Measurements from ENCODE around the gene TXNDC15.
"Not testable (repeated sequence)": the region's sequence is repeated elsewhere in the genome, so short reads cannot be mapped to it uniquely, and the experiment has no call there.

The TXNDC15 gene

DNA sequence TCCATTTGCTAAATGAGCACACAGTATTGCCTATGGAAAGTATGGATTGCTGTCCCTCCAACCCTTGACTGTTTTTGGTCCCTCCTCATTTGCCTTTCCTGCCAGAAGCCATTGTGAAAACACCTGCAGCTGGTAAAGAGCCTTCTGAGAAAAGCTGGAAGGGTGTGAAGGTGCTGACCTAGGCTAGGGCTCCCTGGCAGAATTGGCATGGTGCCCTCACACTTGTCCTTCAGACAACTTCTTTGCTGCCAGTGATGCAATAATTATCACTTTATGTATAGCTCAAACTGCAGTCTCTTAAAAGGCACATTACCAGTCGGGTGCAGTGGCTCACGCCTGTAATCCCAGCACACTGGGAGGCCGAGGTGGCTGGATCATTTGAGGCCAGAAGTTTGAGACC, 4.2 kb downstream of the TXNDC15 start:
- no peak for TF ChIP-seq EZH2phosphoT487 (IDR thresholded peaks at IDR 0.05; ENCODE audit: low read depth)
- TF ChIP-seq, protein P1, sequence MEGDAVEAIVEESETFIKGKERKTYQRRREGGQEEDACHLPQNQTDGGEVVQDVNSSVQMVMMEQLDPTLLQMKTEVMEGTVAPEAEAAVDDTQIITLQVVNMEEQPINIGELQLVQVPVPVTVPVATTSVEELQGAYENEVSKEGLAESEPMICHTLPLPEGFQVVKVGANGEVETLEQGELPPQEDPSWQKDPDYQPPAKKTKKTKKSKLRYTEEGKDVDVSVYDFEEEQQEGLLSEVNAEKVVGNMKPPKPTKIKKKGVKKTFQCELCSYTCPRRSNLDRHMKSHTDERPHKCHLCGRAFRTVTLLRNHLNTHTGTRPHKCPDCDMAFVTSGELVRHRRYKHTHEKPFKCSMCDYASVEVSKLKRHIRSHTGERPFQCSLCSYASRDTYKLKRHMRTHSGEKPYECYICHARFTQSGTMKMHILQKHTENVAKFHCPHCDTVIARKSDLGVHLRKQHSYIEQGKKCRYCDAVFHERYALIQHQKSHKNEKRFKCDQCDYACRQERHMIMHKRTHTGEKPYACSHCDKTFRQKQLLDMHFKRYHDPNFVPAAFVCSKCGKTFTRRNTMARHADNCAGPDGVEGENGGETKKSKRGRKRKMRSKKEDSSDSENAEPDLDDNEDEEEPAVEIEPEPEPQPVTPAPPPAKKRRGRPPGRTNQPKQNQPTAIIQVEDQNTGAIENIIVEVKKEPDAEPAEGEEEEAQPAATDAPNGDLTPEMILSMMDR (IDR thresholded peaks at IDR 0.05; ENCODE audit: low read depth, low read length): no peak
- Histone ChIP-seq H3K4me3 (ENCODE audit: low read length) (no peak overlapping the region), H4K20me1 (ENCODE audit: insufficient read depth, low read length) (no peaks in the 10 kb centered on the region), H3K27ac (ENCODE audit: low read length) (no peak overlapping the region), H3K79me2 (ENCODE audit: low read length) (peaks cover 57% of the 10 kb centered on the region), H3K9ac (ENCODE audit: low read length) (no peak overlapping the region), H3K27me3 (ENCODE audit: low read depth, low read length) (no peaks in the 10 kb centered on the region), H3K4me2 (ENCODE audit: low read length) (no peak overlapping the region), H2AFZ (ENCODE audit: low read depth, low read length) (no peak overlapping the region), H3K4me1 (ENCODE audit: low read length) (peaks cover 4% of the 10 kb centered on the region), H3K9me3 (ENCODE audit: insufficient read depth, low read length) (no peaks in the 10 kb centered on the region), H3K36me3 (replicated peaks; ENCODE audit: low read depth, low read length) (peaks cover 3% of the 10 kb centered on the region)

- H3K4me1 ChIP-seq (ENCODE audit: low read length): no peaks in the 10 kb centered on the region
- no peak overlapping the region for H3K4me3 ChIP-seq (ENCODE audit: low read length)
- no peak overlapping the region for H3K27ac ChIP-seq (ENCODE audit: low read length)
- H4K20me1 ChIP-seq (ENCODE audit: insufficient read depth, low read length): no peaks in the 10 kb centered on the region
- no peak overlapping the region for H3K4me2 ChIP-seq (ENCODE audit: low read length)
- peaks cover 3% of the 10 kb centered on the region for H3K36me3 ChIP-seq (replicated peaks; ENCODE audit: low read depth, low read length)
- no peaks in the 10 kb centered on the region for H3K9me3 ChIP-seq (ENCODE audit: insufficient read depth, low read length)
- H3K27me3 ChIP-seq (ENCODE audit: low read depth, low read length): no peaks in the 10 kb centered on the region
- TF ChIP-seq, protein P1 (IDR thresholded peaks at IDR 0.05; ENCODE audit: low read depth, low read length): no peak
- no peak for TF ChIP-seq EZH2phosphoT487 (IDR thresholded peaks at IDR 0.05; ENCODE audit: low read depth)
- no peak overlapping the region for H3K9ac ChIP-seq (ENCODE audit: low read length)
- H2AFZ ChIP-seq (ENCODE audit: low read depth, low read length): no peak overlapping the region
- peaks cover 54% of the 10 kb centered on the region for H3K79me2 ChIP-seq (ENCODE audit: low read length)
Measured at GRCh38 chr5:134879456-134879855, 5.3 kb downstream of the TXNDC15 start.

GRCh38 chr5:134880937-134881336, 6.8 kb downstream of the TXNDC15 start:
- H4K20me1 ChIP-seq (ENCODE audit: insufficient read depth, low read length); H3K27me3 ChIP-seq (ENCODE audit: low read depth, low read length); H3K4me2 ChIP-seq (ENCODE audit: low read length); H3K9me3 ChIP-seq (ENCODE audit: insufficient read depth, low read length); H3K36me3 ChIP-seq (replicated peaks; ENCODE audit: low read depth, low read length); H3K27ac ChIP-seq (ENCODE audit: low read length); H2AFZ ChIP-seq (ENCODE audit: low read depth, low read length); H3K4me1 ChIP-seq (ENCODE audit: low read length); H3K4me3 ChIP-seq (ENCODE audit: low read length); H3K9ac ChIP-seq (ENCODE audit: low read length): not testable (repeated sequence)
- H3K79me2 ChIP-seq (ENCODE audit: low read length): peaks cover 50% of the 10 kb centered on the region

GRCh38 chr5:134881711-134882110, 7.5 kb downstream of the TXNDC15 start:
- not testable (repeated sequence) for H3K4me3 ChIP-seq (ENCODE audit: low read length); H4K20me1 ChIP-seq (ENCODE audit: insufficient read depth, low read length); H2AFZ ChIP-seq (ENCODE audit: low read depth, low read length); H3K4me2 ChIP-seq (ENCODE audit: low read length); H3K4me1 ChIP-seq (ENCODE audit: low read length); H3K9me3 ChIP-seq (ENCODE audit: insufficient read depth, low read length); H3K27me3 ChIP-seq (ENCODE audit: low read depth, low read length); H3K9ac ChIP-seq (ENCODE audit: low read length); H3K27ac ChIP-seq (ENCODE audit: low read length); H3K36me3 ChIP-seq (replicated peaks; ENCODE audit: low read depth, low read length)
- H3K79me2 ChIP-seq (ENCODE audit: low read length): peaks cover 50% of the 10 kb centered on the region

DNA sequence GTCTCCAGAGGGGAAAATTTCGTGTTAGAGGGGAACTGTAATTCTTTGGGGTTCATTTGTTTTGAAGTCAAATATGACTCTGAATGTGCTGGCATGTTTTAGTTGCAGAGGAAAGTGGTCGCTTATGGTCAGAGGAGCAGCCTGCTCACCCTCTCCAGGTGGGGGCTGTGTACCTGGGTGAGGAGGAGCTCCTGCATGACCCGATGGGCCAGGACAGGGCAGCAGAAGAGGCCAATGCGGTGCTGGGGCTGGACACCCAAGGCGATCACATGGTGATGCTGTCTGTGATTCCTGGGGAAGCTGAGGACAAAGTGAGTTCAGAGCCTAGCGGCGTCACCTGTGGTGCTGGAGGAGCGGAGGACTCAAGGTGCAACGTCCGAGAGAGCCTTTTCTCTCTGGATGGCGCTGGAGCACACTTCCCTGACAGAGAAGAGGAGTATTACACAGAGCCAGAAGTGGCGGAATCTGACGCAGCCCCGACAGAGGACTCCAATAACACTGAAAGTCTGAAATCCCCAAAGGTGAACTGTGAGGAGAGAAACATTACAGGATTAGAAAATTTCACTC, 13.5 kb downstream of the TXNDC15 start:
- H3K4me2 ChIP-seq (ENCODE audit: low read length): no peak overlapping the region
- H3K4me3 ChIP-seq (ENCODE audit: low read length): no peak overlapping the region
- H3K4me1 ChIP-seq (ENCODE audit: low read length): no peaks in the 10 kb centered on the region
- H3K36me3 ChIP-seq (replicated peaks; ENCODE audit: low read depth, low read length): peaks cover 3% of the 10 kb centered on the region
- no peaks in the 10 kb centered on the region for H3K27me3 ChIP-seq (ENCODE audit: low read depth, low read length)
- no peak overlapping the region for H2AFZ ChIP-seq (ENCODE audit: low read depth, low read length)
- H3K9ac ChIP-seq (ENCODE audit: low read length): no peak overlapping the region
- peaks cover 19% of the 10 kb centered on the region for H3K79me2 ChIP-seq (ENCODE audit: low read length)
- H3K9me3 ChIP-seq (ENCODE audit: insufficient read depth, low read length): no peaks in the 10 kb centered on the region
- peaks cover 7% of the 10 kb centered on the region; the same call in 1 of the 2 replicates for H4K20me1 ChIP-seq (ENCODE audit: insufficient read depth, low read length)
- H3K27ac ChIP-seq (ENCODE audit: low read length): no peak overlapping the region
- TF ChIP-seq EZH2phosphoT487 (IDR thresholded peaks at IDR 0.05; ENCODE audit: low read depth): no peak
- TF ChIP-seq, protein P1 (IDR thresholded peaks at IDR 0.05; ENCODE audit: low read depth, low read length): no peak
